ENCODE measurements around the gene ECHS1.
A peak's percentile ranks its signal among the peaks of the same experiment; 100 is the strongest.

Gene ECHS1

DNA sequence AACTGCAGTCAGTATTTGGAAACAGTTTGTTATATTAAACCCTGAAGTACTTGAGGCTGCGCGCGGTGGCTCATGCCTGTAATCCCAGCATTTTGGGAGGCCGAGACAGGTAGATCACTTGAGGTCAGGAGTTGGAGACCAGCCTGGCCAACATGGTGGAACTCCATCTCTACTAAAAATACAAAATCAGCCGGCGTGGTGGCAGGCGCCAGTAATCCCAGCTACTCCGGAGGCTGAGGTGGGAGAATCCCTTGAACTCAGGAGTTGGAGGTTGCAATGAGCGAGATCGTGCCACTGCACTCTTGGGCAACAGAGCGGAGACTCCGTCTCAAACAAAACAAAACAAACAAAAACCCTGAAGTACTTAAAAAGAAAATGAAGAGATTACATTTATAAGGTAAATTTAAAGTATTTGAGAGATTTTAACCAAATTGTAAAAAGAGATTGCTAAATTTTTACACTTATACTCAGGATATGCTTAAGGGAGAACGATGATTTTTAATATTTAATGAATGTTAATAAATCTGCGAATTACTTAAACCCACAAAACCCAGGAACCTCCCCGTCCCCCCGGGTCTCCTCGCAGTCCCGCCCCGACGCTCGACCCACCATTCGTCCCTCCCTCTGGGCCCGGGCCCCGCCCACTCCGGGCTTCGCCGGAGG is 20.4 kb upstream of the ECHS1 start:
- no peak for DNase-seq (ENCODE audit: low read depth)
- H3K4me3 ChIP-seq (ENCODE audit: control insufficient read depth, low read depth, low read length), result peak overlapping the region; percentile 90
- TF ChIP-seq CTCF (IDR thresholded peaks at IDR 0.05; ENCODE audit: control insufficient read depth, insufficient read depth, low read depth, low read length, missing control alignments), result no peak

DNA sequence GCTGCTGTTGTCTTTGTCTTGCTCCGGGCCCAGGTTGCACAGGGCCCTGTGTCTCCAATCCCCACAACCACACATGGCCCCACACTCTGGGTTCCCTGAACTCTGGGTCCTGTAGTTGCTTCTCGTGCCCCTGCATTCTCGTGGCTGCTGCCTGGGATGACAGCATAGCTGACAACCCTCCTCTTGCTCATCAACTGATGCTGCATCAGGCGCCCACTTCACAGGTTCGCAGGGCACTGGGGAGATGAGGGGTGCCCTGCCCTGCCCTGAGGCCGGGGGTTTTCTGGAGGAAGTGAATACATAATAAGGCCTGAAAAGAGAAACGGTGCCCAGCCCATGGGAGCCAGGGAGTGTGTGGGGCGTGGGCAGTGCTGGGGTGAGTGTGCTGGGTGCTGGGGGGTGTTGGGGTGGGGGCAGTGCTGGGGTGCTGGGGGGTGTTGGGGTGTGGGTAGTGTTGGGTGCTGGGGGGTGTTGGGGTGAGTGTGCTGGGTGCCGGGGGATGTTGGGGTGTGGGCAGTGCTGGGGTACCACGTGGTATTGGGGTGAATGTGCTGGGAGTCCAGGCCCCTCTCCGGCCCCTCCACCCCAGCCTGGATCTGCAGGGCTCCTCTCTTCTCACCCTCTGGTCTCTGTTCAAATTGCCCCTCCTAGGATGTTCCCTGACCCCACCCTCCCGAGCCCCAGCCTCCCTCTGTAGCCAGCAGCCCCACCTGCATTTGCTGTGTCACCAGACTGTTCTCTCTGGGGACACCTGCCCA is 18.8 kb upstream of the ECHS1 start:
- DNase-seq (ENCODE audit: low read depth), result no peak
- TF ChIP-seq CTCF (IDR thresholded peaks at IDR 0.05; ENCODE audit: control insufficient read depth, insufficient read depth, low read depth, low read length, missing control alignments), result no peak
- no peak overlapping the region for H3K4me3 ChIP-seq (ENCODE audit: control insufficient read depth, low read depth, low read length)

DNA sequence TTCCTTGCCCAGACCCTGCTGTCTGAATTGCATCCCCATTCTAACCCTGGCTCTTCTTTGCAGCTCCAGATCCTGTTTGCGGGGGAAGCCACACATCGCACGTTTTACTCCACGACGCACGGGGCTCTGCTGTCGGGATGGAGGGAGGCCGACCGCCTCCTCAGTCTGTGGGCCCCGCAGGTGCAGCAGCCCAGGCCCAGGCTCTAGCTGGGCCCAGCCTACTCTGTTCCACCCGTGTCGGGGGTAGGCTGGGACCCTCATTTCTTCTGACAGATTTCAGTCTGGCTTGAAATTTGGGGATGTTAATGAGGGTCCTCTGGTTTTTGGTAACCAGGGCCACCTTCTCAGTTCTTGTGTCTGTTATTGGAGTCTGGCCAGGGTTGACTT is 18.1 kb upstream of the ECHS1 start:
- DNase-seq (ENCODE audit: low read depth), result no peak
- H3K4me3 ChIP-seq (ENCODE audit: control insufficient read depth, low read depth, low read length), result no peak overlapping the region
- no peak for TF ChIP-seq CTCF (IDR thresholded peaks at IDR 0.05; ENCODE audit: control insufficient read depth, insufficient read depth, low read depth, low read length, missing control alignments)

GRCh38 chr10:133390597-133391248 is 17.6 kb upstream of the ECHS1 start:
- DNase-seq (ENCODE audit: low read depth), result no peak
- TF ChIP-seq CTCF (IDR thresholded peaks at IDR 0.05; ENCODE audit: control insufficient read depth, insufficient read depth, low read depth, low read length, missing control alignments), result no peak
- H3K4me3 ChIP-seq (ENCODE audit: control insufficient read depth, low read depth, low read length), result no peak overlapping the region

DNA sequence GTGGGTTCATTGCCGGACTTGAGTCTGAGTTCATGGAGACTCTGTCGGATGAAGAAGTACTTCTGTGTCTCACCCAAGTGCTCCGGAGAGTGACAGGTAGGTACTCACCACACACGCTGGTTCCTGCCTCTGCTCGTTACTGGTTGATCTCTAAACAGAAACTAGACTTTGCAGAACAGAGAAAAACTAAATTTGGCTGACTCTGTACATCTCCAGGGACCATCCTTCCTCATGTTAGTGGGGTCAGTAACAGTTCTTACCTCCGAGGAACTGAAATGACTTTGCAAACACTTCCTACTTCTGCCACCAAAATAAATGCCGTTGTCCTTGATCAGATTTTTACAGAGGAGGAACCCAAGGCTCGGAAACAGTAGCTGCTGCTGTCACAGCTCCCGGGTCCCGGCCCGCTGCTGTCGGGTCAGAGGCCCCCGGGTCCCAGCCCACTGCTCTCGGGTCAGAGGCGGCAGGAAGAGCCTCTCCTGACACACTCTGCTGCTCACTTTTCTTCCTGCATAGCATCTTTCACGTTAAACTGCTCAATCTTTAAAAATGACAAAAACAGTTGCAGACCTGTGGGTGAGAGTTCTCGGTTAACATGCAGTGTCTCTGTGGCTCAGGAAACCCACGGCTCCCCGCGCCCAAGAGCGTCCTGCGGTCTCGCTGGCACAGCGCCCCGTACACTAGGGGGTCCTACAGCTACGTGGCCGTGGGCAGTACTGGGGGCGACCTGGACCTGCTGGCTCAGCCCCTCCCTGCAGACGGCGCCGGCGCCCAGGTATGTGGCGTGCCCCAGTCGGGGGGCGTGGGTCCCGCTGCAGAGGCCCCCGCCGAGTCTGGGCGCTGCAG is 16.0 kb upstream of the ECHS1 start:
- TF ChIP-seq CTCF (IDR thresholded peaks at IDR 0.05; ENCODE audit: control insufficient read depth, insufficient read depth, low read depth, low read length, missing control alignments), result no peak
- no peak overlapping the region for H3K4me3 ChIP-seq (ENCODE audit: control insufficient read depth, low read depth, low read length)
- no peak for DNase-seq (ENCODE audit: low read depth)

Measured in AG09309 (cell line).